HL-60 (cell line): ENCODE measurements around the gene SMCO4.

Experiments
- DNase-seq, 2 experiments: peaks; one replicate each; pipeline ENCODE4 v3.0.0-alpha.2; 2010 to 2020; ENCODE audit warnings: low read depth in 1 of 2, low spot score in 1 of 2
- H3K27ac ChIP-seq: fragments of 250-450 bp; sonication (Bioruptor Pico); replicated peaks from 2 replicates; pipeline ENCODE4 v1.5.1; 2020; ENCODE audit warnings: mild to moderate bottlenecking, moderate library complexity
- H3K27me3 ChIP-seq: fragments of 250-450 bp; sonication (Bioruptor Pico); 2 replicates; pipeline ENCODE4 v1.5.1; 2021; ENCODE audit warnings: mild to moderate bottlenecking, moderate library complexity; ENCODE audit not compliant: insufficient read depth, poor library complexity, severe bottlenecking
- H3K4me3 ChIP-seq: replicated peaks from 2 replicates; pipeline ENCODE4 v1.5.1; 2011; ENCODE audit warnings: mild to moderate bottlenecking, control low read depth, low read length; ENCODE audit not compliant: insufficient read depth
- CTCF ChIP-seq: IDR thresholded peaks from one replicate; pipeline ENCODE4 v1.5.1; 2011; ENCODE audit warnings: low read length, control low read depth, inconsistent platforms; ENCODE audit not compliant: insufficient read depth
- GABPA ChIP-seq: IDR thresholded peaks from 2 replicates; pipeline ENCODE4 v1.6.1; 2012; ENCODE audit warnings: low read depth
- POLR2AphosphoS5 ChIP-seq: IDR thresholded peaks from 2 replicates; pipeline ENCODE4 v1.6.1; 2012; ENCODE audit warnings: low read depth
- SPI1 ChIP-seq: IDR thresholded peaks from 2 replicates; pipeline ENCODE4 v1.6.1; 2012; ENCODE audit warnings: low read depth, mild to moderate bottlenecking, borderline replicate concordance
- TF ChIP-seq, protein P1 (sequence below): IDR thresholded peaks from 2 replicates; pipeline ENCODE4 v1.6.1; 2012; ENCODE audit warnings: low read depth; ENCODE audit not compliant: insufficient replicate concordance

SMCO4 gene

DNA sequence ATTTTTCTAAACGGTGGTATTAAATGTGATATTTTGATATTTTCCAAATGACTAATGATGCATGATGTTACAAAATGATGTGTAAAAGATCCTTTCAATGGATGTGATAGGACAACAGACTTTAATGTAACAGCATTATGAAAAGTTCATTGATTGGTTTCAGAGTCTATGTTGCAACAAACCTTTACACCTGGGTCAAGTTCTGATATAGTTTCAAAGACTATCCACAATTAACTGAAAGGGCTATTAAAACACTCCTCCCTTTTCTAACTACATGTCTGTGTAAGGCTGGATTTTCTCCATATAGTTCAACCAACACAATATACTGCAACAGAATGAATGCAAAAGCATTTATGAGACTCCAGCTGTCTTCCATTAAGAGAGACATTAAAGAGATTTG lies 35.7 kb downstream of the SMCO4 start:
- H3K27ac ChIP-seq: no peak overlapping the region
- TF ChIP-seq POLR2AphosphoS5 (no peak), SPI1 (no peak)
- TF ChIP-seq, protein P1, sequence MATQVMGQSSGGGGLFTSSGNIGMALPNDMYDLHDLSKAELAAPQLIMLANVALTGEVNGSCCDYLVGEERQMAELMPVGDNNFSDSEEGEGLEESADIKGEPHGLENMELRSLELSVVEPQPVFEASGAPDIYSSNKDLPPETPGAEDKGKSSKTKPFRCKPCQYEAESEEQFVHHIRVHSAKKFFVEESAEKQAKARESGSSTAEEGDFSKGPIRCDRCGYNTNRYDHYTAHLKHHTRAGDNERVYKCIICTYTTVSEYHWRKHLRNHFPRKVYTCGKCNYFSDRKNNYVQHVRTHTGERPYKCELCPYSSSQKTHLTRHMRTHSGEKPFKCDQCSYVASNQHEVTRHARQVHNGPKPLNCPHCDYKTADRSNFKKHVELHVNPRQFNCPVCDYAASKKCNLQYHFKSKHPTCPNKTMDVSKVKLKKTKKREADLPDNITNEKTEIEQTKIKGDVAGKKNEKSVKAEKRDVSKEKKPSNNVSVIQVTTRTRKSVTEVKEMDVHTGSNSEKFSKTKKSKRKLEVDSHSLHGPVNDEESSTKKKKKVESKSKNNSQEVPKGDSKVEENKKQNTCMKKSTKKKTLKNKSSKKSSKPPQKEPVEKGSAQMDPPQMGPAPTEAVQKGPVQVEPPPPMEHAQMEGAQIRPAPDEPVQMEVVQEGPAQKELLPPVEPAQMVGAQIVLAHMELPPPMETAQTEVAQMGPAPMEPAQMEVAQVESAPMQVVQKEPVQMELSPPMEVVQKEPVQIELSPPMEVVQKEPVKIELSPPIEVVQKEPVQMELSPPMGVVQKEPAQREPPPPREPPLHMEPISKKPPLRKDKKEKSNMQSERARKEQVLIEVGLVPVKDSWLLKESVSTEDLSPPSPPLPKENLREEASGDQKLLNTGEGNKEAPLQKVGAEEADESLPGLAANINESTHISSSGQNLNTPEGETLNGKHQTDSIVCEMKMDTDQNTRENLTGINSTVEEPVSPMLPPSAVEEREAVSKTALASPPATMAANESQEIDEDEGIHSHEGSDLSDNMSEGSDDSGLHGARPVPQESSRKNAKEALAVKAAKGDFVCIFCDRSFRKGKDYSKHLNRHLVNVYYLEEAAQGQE: no peak
- DNase-seq: no peak
- no peaks in the 10 kb centered on the region for H3K27me3 ChIP-seq
- no peak overlapping the region for H3K4me3 ChIP-seq

GRCh38 chr11:93505703-93506102 lies 37.5 kb downstream of the SMCO4 start:
- Histone ChIP-seq H3K27me3 (no peaks in the 10 kb centered on the region), H3K27ac (no peak overlapping the region), H3K4me3 (no peak overlapping the region)
- TF ChIP-seq CTCF: no peak
- TF ChIP-seq, protein P1: no peak
- no peak for TF ChIP-seq GABPA
- no peak for TF ChIP-seq POLR2AphosphoS5
- TF ChIP-seq SPI1: no peak
- DNase-seq: no peak

DNA sequence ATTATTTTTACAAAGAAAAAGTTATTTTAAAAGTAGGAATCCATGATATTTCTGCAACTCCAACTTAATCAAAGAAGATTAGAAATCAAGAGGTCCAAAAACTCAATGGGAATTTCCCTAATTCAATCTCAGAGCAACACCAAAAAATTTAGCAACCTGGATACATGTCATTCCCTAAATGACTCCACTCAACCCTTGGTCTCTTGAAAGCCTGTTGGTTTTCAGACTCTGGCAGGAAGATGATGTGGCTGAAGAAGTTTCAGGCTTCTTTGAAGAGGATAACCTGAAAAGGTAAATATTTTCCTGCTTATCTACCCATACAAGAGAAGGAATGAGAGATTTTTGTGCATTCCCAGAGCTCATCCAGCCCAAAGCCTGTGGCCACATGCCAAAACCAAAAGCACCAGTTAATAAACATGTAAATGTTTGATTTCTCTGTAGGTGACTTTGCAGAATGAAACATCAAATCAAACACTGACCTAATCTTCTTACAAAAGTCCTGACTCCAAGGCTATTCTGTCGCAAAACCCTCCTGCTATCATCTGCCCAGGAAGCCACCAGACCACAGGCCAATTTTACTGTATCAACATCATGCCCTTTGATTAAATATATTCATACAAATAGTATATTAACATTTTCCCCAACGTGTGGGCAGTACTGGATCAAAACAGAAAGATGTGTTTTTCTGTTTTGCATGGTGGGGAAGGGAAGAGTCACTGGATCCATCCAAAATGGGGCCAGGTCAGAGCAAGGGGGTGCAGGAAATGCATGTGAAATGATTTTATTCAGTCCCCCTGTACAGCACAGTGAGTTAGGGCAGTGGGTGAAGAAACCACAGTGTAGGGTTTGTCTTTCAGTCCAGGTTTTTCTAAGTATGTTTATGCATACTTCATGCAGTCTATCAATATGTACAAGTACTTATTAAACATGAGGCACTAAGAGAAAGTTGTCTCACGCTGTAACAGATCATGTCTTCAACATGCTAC lies 38.8 kb downstream of the SMCO4 start:
- H3K27ac ChIP-seq: no peak overlapping the region
- no peaks in the 10 kb centered on the region for H3K27me3 ChIP-seq
- no peak for DNase-seq
- H3K4me3 ChIP-seq: no peak overlapping the region
- TF ChIP-seq GABPA (no peak), CTCF (no peak), SPI1 (no peak), POLR2AphosphoS5 (no peak)
- TF ChIP-seq, protein P1: no peak
